Fibroblast of the aortic adventitia (primary cell): ENCODE data around the gene CTNNA2. TPM values are rescaled to one million over a fixed set of nuclear protein-coding genes. Genes with fewer than 3 reads are reported as not detected.
"Not testable (repeated sequence)": the region's sequence is repeated elsewhere in the genome, so short reads cannot be mapped to it uniquely, and the experiment has no call there.

Experiments used
- DNase-seq: peaks from one replicate; pipeline ENCODE4 v3.0.0-alpha.2; 2010; ENCODE audit warnings: low read depth
- H3K4me3 ChIP-seq: 2 replicates; pipeline ENCODE4 v1.5.1; 2011; ENCODE audit warnings: low read depth, mild to moderate bottlenecking, control low read depth, low read length, moderate library complexity
- total RNA-seq: library from RNA; depleted of rRNA; stranded (reverse); fragments of >200 nt; gene quantifications from 2 replicates; pipeline ENCODE4 v1.2.3, GENCODE V29; 2012; ENCODE audit warnings: low replicate concordance
- TF ChIP-seq, protein P1 (sequence below): IDR thresholded peaks from 2 replicates; pipeline ENCODE4 v1.5.1; 2011; ENCODE audit warnings: mild to moderate bottlenecking, low read length, control low read depth, inconsistent platforms; ENCODE audit not compliant: insufficient read depth

Gene CTNNA2
- total RNA-seq, 1 donor, result 0.36 TPM

DNA sequence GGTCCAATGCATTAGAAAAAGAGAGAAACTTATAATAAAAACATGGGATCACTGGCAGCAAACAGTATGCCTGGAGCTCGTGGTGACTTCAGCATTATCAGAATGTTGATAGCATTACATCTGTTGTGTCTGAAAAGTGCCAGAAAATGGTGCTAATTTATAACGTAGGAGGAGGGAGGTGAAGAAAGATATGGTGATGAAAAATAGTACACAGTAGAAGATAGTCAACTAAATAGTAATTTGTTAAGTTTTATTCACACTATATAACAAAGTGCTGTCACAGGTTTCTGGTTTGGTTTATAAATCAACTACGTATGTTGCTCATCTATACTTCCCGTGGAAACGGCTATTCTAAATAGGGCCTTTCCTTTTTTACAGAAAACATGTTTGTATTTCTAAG lies 674.3 kb downstream of the CTNNA2 start:
- no peak for DNase-seq
- TF ChIP-seq, protein P1, sequence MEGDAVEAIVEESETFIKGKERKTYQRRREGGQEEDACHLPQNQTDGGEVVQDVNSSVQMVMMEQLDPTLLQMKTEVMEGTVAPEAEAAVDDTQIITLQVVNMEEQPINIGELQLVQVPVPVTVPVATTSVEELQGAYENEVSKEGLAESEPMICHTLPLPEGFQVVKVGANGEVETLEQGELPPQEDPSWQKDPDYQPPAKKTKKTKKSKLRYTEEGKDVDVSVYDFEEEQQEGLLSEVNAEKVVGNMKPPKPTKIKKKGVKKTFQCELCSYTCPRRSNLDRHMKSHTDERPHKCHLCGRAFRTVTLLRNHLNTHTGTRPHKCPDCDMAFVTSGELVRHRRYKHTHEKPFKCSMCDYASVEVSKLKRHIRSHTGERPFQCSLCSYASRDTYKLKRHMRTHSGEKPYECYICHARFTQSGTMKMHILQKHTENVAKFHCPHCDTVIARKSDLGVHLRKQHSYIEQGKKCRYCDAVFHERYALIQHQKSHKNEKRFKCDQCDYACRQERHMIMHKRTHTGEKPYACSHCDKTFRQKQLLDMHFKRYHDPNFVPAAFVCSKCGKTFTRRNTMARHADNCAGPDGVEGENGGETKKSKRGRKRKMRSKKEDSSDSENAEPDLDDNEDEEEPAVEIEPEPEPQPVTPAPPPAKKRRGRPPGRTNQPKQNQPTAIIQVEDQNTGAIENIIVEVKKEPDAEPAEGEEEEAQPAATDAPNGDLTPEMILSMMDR, result no peak
- H3K4me3 ChIP-seq, result no peak overlapping the region

DNA sequence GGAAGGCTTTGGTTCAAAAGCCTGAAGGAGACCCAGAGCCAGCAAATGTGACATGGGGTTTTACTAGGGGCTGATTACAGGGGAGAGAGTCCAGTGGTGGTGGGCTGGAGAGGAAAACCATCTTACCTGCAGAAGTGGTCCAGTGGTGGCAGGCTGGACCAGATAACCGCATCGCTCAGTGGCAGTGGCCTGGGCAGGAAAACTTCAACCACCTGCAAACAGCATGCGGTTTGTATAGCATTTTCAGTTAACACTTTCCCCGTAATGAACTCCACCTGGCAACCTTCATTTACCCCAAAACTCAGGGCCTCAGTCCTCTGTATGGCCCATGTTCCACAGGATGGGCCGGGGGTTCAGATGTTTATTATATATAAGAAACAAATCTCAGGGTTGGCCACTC lies 677.3 kb downstream of the CTNNA2 start:
- TF ChIP-seq, protein P1, result no peak
- DNase-seq, result no peak
- no peak overlapping the region for H3K4me3 ChIP-seq

DNA sequence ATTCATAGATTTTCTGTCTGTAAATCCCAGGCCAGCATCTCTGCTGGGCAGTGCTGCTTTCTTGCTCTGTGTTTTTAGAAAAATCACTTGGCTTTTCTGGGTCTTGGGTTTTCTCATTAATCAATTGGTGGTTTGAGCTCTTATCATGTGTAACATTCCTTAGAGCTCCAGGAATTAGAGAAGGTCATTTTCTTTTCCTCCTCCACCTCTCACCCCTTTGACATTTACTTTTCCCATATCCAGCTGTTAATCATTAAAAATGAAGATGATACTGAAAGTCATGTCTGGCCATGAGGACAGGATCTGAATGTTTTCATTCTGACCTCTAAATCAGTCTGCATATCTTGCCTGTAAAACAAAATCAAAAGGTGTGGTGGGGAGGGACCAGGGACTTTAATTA lies 680.7 kb downstream of the CTNNA2 start:
- no peak for DNase-seq
- TF ChIP-seq, protein P1, result no peak

DNA sequence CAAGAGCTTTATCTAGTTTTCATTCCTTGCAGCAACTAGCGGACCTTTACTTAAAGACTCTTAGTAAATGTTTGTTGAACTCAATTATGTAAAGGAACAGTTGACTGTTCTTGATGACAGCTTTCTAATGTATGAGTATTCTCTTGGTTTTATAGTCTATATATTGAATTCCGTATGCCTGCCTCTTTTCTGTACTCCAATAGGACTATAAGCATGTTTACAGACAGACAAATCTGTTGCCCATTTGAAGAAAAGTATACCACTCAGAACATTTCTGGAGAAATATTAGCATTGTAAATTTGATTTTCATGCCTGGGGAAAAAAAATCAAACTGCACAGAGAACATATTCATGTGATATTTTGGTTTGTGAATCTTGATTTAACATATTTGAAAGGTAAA lies 682.2 kb downstream of the CTNNA2 start:
- H3K4me3 ChIP-seq, result no peak overlapping the region
- DNase-seq, result no peak
- TF ChIP-seq, protein P1, result no peak

More for the DNA sequence above, 680.7 kb downstream of the CTNNA2 start:
- no peak overlapping the region for H3K4me3 ChIP-seq

DNA sequence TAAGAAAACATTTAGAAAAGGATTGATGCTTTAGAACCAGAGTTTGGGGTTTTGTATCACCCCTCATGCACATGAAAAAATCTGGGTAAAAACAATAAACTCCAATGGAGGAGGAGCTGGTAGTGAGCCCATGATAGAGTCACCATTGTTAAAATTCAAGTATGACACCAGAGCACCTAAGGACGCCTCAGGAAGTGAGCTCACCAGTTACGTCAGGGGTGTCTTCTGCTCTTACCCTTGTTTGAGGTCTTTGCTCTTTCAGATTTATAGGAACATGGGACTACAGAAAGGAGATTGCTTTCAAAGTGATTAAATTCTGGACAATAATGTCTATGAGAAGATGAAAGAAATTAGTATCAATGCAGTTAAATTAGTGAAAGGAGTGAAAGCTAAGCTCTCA lies 685.2 kb downstream of the CTNNA2 start:
- DNase-seq, result no peak
- H3K4me3 ChIP-seq, result no peak overlapping the region
- TF ChIP-seq, protein P1, result no peak

DNA sequence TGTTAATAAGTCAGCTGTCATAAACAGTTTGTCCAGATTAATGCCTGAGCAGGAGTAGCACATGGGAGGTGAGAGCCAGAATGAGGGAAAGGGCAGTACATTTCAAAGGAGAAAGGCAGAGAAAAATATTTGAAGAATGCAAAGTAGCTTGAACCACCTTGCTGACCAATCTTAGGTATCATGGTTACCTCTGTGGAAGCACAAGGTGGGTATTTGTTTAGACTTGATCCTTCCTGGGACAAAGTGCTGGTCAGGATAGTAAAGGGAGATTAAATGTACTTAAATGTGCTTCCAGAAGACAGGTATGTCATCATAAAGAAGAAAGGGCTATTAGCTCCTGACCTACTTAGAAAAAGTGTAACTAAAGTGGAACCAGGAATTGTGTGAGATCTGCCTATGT lies 686.7 kb downstream of the CTNNA2 start:
- TF ChIP-seq, protein P1, result no peak
- H3K4me3 ChIP-seq, result no peak overlapping the region
- DNase-seq, result no peak

DNA sequence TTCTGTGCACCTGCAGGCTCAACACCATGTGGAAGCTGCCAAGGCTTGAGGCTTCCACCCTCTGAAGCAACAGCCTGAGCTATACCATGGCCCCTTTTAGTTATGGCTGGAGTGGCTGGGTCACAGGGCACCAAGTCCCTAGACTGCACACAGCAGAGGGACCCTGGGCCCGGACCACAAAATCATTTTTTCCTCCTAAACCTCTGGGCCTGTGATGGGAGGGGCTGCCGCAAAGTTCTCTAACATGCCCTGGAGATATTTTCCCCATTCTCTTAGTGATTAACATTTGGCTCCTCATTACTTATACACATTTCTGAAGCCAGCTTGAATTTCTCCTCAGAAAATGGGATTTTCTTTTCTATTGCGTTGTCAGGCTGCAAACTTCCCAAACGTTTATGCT lies 691.1 kb downstream of the CTNNA2 start:
- not testable (repeated sequence) for DNase-seq, H3K4me3 ChIP-seq
